HG03558 (cell line): ENCODE data around the gene KRT79.

ENCODE experiments used
- ATAC-seq: cut with Tn5 transposase; IDR thresholded peaks from one replicate; pipeline ENCODE4 v1.9.1; 2021; ENCODE audit warnings: moderate number of reproducible peaks; ENCODE audit not compliant: unreplicated experiment; ENCODE audit errors: extremely low read depth

KRT79 gene

GRCh38 chr12:52836491-52837412 lies 2.6 kb upstream of the KRT79 start:
- ATAC-seq, result no peak

- ATAC-seq, result no peak
Measured at GRCh38 chr12:52836042-52836466, 1.9 kb upstream of the KRT79 start.

DNA sequence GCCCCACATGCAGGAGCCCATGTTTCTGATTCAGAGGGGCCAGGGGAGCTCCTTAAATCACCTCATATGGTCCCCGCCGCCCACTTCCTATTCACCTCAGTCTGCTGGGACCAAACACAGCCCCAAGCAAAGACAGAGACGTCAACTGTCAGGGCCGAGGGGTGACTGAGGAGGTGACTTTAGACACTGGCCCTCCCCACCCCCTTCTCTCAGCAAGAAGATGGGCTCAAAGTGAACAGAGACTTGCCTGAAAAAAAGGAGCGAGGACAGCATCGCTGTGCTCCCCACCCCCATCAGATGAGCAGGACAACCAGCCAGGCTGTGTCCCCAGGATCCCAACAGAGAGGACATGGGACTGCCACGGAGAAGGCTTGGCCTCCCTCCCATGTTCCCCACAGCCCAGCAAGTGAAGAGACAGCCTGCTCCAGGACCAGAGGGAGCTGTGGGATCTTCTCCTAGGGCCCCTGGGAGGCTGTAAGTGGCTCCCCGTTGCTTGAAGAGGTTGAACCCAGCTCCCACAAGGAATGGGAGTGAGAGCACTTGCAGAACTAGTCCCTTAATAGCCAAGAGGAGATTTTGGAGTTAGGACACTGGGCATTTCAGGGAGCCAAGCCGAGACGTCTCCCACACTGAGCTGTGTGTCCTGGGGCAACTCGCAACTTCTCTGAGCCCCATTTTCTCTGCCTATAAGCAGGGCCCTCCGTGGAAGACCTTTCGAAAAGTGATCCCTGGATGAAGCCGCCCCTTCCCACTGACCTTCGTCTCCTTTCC lies 1.3 kb upstream of the KRT79 start:
- ATAC-seq, result no peak

- ATAC-seq, result no peak
Measured at GRCh38 chr12:52834727-52835001, 553 bp upstream of the KRT79 start.

DNA sequence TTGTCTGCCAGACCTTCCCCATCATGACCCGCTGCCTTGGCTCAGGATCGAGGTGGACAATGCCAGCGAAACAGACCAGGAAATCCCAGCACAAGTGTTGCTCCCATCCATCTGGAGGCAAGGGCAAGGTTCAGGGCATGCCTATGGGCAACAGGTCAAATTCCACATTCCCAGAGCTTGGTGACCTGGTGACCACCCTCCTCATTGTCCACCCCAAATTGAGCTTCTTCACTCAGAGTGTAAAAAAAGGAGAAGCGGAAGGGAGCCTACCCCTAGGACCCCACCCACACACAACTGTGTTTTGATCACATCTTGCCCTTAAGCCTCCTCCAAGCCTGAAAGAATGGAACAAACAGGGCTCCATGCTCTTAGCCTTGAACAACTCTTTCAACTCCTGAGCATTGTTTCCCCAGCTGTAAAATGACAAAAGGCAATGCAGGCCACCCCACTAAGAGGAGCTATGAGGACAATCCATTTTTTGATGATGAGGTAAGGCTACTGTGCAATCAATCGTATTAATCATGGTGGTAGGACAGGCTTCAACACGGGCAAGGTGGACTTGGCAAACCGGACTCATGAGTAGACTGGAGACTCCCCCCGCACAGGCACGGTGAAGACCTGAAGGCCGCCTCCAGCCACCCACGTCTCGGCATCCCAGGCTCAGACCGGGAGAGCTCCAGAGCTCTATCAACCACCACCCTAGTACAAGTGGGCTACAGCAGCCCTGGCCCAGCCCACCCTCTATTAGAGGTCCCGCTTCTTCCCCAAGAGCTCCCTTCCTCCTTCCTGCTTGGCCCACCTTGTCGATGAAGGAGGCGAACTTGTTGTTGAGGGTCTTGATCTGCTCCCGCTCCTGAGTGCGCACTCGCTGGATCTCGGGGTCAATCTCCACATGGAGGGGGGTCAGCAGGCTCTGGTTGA lies 866 bp downstream of the KRT79 start:
- ATAC-seq, result no peak

DNA sequence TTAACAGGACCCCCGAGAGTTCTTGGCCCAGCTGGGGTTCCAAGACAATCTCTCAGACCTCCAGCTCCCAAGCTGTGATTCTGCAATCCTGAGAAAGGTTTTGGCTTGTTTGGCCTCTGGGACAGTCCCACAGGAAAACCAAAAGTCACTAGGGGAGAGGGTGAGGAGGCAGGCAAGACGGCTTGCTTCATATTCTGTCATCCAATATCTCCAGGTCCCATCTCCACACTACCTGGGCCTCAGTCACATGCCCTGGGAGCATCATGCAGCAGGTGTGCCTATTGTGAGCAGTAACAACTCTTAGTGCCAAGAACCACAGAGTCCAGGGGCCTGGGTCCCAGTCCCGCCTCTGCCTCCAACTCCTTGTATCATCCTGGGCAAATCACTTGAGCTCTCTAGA lies 1.7 kb downstream of the KRT79 start:
- ATAC-seq, result no peak

DNA sequence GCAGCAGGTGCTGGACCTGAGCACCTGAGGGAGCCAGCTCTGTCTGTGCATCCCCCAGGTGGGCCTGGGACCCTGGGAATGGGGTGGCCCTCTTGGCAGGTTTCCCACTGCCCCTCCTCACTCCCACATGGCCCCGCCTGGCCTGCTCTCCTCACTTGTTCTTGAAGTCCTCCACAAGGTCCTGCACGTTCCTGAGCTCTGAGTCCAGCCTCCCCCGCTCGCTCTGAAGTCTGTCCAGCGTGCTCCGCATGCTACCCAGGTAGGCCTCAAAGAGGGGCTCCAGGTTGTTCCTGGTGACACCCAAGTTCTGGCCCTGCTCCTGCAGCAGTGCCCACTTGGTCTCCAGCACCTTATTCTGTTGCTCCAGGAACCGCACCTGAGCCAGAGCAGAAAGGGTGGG lies 2.9 kb downstream of the KRT79 start:
- ATAC-seq, result no peak

DNA sequence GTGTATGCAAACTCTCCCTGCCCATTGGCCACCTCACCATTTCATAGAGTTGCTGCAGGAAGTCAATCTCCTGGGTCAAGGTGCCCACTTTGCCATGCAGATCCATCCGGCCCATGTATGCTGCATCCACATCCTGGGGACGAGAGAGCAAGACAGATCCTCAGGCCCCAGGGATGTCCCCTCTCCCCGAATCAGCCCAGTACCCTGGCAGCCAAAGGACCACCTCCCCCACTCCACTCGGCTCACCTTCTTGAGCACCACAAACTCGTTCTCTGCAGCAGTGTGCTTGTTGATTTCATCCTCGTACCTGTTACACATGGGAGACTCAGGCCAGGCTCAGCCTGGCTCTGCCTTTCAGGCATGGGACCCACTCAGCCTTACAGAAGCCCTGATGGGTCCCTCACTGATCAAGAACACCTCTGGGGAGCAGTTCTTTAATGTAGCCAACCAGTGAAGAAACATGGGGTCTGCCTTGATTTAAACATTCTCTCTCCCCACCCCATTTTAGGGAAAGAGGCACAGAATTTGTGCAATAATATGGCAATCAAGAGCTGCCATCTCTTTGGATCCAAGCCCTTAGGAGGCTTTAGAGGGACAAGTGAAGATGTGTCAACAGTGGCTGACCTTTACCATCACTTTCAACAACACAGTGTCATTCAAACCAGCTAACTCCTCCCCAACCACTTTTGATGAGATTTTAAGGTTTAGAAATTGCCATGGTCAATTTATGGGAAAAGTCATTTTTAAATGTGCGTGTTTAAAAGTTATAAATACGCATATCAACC lies 3.9 kb downstream of the KRT79 start:
- no peak for ATAC-seq

- no peak for ATAC-seq
Measured at GRCh38 chr12:52828591-52829021, 5.5 kb downstream of the KRT79 start.

DNA sequence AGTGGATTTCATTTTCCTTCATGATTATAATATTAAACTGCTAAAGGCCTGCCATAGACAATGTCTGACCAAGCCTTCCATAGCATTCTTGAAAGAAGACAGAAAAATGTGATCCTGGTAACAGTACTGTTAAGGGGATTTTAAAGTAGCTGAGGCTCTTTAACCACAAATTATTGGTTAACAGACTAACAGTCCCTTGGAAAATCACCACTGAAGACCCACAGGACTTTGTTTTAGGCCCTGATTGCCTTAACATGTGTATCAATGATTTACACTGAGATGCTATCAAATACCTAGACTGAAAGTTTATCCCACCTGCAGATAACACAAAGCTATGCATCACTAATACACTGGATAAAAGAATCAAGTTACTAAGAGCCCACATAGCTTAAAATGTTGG lies 6.0 kb downstream of the KRT79 start:
- no peak for ATAC-seq

DNA sequence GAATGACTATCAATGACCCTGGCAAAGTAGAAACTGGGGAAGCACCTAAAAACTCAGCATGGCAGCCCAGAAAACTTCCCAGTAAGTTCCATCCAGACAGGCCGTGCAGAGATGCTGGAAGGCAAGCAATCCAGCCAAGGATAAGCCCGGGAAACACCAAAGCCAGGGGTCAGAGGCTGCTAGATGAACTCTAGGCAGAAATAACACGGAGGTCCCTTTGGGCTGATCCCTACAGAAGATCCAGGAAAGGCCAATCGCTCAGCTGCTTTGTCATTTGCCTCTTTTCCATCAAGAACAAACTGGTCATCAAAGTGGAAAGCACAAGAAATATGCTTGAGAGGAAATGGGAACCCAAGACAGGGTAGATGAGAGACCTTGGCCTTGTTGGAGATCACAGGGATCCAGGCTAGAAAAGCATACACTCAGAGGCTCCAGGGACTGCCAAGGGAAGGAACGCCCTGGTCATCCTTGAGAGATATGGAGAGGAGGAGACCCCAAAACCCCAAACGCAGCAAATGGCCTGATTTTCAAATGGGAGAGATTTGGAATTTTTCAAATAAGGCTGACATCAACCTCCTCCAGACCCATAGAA lies 6.5 kb downstream of the KRT79 start:
- ATAC-seq, result no peak

GRCh38 chr12:52826611-52827498 lies 7.3 kb downstream of the KRT79 start:
- ATAC-seq, result no peak

DNA sequence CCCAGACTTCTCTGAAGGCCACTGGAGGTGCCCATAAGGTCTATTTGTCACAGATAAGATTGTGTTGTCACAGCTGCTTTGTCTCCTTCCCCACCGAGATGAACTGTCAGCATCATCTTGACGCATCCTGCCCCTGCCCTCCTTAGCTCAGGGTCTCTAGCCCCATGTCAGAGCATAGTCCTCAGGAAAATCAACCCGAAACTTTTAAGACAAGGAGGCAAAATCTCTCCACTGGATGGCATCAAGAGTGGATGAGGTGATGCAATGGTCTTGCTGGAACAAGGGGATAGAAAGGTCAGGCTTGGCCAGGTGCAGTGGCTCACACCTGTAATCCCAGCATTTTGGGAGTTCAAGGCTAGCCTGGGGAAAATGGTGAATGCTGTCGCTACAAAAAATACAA lies 8.2 kb downstream of the KRT79 start:
- no peak for ATAC-seq

DNA sequence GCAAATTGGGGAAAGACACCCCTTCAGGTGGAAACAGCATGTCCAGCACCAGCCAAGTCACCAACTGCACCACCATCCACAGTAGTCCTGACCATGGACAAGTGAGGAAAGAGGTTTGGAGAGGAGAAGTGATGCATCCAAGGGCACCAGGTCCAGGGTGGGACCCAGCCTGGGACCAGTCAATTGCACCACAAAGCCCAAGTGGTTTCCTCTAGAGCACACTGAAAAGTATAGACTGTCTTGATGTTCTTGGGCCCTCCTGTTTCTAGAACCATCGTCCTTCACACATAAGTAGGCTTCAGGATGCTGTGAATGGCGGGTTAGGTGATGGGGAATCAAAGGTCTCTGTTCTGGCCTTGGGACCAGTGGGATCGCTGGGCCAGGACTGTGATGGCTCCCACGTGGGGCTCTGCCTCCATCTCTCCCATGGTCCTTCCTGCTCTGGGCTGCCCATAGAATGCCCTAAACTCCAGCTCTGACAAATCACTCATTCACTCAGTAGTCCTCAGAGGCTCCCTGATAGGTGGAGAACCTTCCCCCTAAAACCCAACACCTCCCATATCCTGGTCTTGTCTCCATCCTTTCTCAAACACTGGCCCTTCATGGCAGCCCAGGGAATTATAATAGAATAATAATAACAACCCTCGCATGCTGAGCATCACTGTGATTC lies 9.2 kb downstream of the KRT79 start:
- ATAC-seq, result no peak

DNA sequence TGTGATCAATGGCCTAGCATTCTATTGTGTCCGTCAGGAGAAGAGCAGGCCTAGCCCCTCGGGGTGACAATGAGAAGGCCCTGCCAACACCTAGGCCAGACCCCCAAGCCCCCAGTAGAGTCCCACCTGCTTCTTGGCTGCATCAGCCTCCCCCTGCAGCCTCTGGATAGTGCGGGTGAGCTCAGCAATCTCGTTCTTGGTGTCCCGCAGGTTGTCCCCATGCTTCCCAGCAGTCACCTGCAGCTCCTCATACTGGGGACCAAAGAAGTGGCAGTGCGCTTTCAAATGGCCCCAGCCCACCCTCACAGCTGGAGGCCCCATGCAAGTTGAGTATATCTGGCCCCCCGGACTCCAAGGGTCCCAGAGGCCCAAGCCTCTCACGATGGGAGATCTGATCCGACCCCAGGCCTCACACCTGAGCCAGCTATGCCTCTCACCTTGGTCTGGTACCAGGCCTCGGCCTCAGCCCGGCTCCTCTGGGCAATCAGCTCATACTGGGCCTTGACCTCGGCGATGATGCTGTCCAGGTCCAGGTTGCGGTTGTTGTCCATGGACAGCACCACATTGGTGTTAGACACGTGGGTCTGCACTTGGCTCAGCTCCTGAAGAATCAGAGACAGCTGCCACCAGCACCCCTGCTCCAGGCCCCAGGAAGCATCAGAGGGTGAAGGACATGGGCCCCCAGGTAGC lies 10.2 kb downstream of the KRT79 start:
- ATAC-seq, result no peak

DNA sequence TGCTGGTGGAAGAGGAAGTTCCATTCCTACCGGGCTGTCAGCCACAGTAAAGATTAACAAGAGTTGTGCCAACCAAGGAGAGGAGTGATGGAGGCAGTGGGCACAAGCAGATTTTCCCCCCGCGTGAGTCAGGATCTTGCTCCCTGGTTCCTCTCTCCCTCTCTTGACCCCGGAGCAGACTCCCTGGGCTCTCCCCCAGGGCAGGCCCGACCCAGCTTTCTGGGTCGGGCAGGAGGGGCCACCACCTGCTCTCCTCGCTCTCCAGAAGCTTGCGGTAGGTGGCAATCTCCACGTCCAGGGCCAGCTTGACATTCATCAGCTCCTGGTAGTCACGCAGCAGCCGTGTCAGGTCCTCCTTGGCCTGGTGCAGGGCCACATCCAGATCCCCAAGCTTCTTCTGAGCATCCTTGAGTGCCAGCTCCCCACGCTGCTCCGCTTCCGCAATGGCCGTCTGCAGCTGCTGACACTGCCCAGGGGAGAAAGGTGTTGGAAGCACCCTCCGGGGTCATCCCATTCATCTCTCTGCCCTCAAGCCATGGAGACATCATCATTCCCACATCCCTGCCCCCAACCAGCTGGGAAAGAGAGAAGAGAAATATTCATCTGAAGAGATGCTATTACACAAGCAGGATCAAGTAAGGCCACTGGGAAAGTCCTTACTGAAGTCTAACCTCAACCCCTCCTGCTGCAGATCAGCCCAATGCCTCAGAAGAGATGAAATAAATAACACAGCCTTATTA lies 11.2 kb downstream of the KRT79 start:
- ATAC-seq, result no peak
